Astrocyte of the spinal cord (primary cell): ENCODE data around the gene GATA1.
"Not testable (repeated sequence)": the region's sequence is repeated elsewhere in the genome, so short reads cannot be mapped to it uniquely, and the experiment has no call there.

Experiments
- DNase-seq: peaks from one replicate; pipeline ENCODE4 v3.0.0; 2011; ENCODE audit warnings: low read depth, low spot score
- H3K4me3 ChIP-seq: 2 replicates; pipeline ENCODE4 v1.5.1; 2011; ENCODE audit warnings: low read depth, mild to moderate bottlenecking, low read length, moderate library complexity
- in situ Hi-C: cut with HindIII; loops from 2 replicates; pipeline ENCODE4 v1.10.0; 2017; ENCODE audit warnings: low sequenced_read_pairs
- TF ChIP-seq, protein P1 (sequence below): IDR thresholded peaks from 2 replicates; pipeline ENCODE4 v1.5.1; 2012; ENCODE audit warnings: low read depth, mild to moderate bottlenecking, low read length, inconsistent platforms

Gene GATA1

GRCh38 chrX:48815266-48815665 is 28.9 kb downstream of the GATA1 start:
- in situ Hi-C loops = no loop called here

GRCh38 chrX:48816014-48816810 is 29.8 kb downstream of the GATA1 start:
- no peak for DNase-seq
- H3K4me3 ChIP-seq = no peak overlapping the region
- in situ Hi-C loops = no loop called here
- TF ChIP-seq, protein P1, sequence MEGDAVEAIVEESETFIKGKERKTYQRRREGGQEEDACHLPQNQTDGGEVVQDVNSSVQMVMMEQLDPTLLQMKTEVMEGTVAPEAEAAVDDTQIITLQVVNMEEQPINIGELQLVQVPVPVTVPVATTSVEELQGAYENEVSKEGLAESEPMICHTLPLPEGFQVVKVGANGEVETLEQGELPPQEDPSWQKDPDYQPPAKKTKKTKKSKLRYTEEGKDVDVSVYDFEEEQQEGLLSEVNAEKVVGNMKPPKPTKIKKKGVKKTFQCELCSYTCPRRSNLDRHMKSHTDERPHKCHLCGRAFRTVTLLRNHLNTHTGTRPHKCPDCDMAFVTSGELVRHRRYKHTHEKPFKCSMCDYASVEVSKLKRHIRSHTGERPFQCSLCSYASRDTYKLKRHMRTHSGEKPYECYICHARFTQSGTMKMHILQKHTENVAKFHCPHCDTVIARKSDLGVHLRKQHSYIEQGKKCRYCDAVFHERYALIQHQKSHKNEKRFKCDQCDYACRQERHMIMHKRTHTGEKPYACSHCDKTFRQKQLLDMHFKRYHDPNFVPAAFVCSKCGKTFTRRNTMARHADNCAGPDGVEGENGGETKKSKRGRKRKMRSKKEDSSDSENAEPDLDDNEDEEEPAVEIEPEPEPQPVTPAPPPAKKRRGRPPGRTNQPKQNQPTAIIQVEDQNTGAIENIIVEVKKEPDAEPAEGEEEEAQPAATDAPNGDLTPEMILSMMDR = no peak

More at GRCh38 chrX:48815266-48815665, 28.9 kb downstream of the GATA1 start:
- DNase-seq = no peak
- no peak overlapping the region for H3K4me3 ChIP-seq
- TF ChIP-seq, protein P1 = no peak

- in situ Hi-C loops = no loop called here
- no peak for DNase-seq
- H3K4me3 ChIP-seq = no peak overlapping the region
- TF ChIP-seq, protein P1 = no peak
These were observed 31.7 kb downstream of the GATA1 start for GRCh38 chrX:48818098-48818497.

DNA sequence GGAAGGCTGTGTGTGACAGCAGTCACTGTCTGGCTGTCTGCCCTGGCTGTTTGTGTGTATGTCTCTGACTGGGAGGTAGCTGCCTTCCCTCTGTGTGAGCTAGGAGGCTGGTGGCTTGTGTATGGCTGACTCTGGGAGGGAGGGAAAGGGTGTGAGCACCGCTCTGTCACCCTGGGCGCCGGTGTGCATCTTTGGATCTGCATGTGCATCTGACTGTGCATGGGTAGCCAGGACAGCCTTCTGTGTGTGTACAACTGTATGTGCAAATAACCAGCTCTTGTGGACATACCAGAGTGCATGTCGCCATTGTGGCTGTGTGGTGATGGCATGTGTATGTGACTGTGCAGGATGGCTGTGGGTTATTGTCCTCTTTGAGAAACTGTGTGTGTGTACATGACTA is 32.5 kb downstream of the GATA1 start:
- H3K4me3 ChIP-seq = no peak overlapping the region
- TF ChIP-seq, protein P1 = no peak
- DNase-seq = no peak
- in situ Hi-C loops = no loop called here

GRCh38 chrX:48819394-48819793 is 33.0 kb downstream of the GATA1 start:
- H3K4me3 ChIP-seq, DNase-seq, in situ Hi-C loops: not testable (repeated sequence)

- no peak overlapping the region for H3K4me3 ChIP-seq
- TF ChIP-seq, protein P1 = no peak
- no peak for DNase-seq
- in situ Hi-C loops = no loop called here
These were observed 36.7 kb downstream of the GATA1 start for GRCh38 chrX:48823053-48823452.

DNA sequence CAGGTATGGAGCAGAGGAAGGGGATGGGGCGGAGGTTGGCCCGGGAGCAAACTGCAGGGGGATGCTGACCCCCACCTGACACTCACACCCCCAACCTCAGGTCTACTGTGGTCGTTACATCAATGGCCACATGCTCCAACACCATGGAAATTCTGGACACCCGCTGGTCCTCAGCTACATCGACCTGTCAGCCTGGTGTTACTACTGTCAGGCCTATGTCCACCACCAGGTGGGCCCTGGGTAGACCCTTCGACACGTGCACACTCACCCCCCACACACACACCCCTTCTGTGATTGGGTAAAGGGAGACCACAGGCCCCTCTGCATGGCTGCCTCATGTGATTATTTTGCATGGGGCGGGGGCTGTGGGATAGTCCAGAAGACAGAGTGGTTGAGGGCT is 37.7 kb downstream of the GATA1 start:
- H3K4me3 ChIP-seq = no peak overlapping the region
- TF ChIP-seq, protein P1 = no peak
- in situ Hi-C loops = no loop called here
- no peak for DNase-seq
